WTC11 (cell line): Measurements from ENCODE around the gene SMOC1. TPM values are rescaled to one million over a fixed set of nuclear protein-coding genes. Genes with fewer than 3 reads are reported as not detected.

Experiments used
- ATAC-seq: fragments of 200-7000 bp; cut with Tn5 transposase; 2 replicates; pipeline ENCODE4 v1.10.0; 2021; ENCODE audit warnings: mild to moderate bottlenecking, moderate library complexity
- CTCF ChIA-PET: fragments of 300-600 bp; sonication (Branson Sonifier 250); formaldehyde crosslinking; loops from one replicate; lab custom pipeline; 2021; ENCODE audit warnings: antibody characterized with exemption; lab: Charles Lee
- POLR2A ChIA-PET: fragments of 350-600 bp; sonication (Branson Sonifier 250); formaldehyde crosslinking; loops from one replicate; lab custom pipeline; 2021; ENCODE audit warnings: antibody characterized with exemption; lab: Charles Lee
- DNase-seq: peaks from one replicate; pipeline ENCODE4 v3.0.0; 2021; ENCODE audit warnings: low spot score
- H3K27ac Mint-ChIP-seq: 2 replicates; pipeline ENCODE4 v1.8.0; 2021; ENCODE audit warnings: mixed read lengths
- H3K27me3 Mint-ChIP-seq: 2 replicates; pipeline ENCODE4 v1.8.0; 2021; ENCODE audit warnings: low read depth, mild to moderate bottlenecking, moderate library complexity, mixed read lengths
- H3K36me3 Mint-ChIP-seq: 2 replicates; pipeline ENCODE4 v1.8.0; 2021; ENCODE audit warnings: mixed read lengths
- H3K4me1 Mint-ChIP-seq: 2 replicates; pipeline ENCODE4 v1.8.0; 2022; ENCODE audit warnings: mixed read lengths
- H3K4me3 Mint-ChIP-seq: 2 replicates; pipeline ENCODE4 v1.8.0; 2021; ENCODE audit warnings: mild to moderate bottlenecking, moderate library complexity, mixed read lengths
- H3K9me3 Mint-ChIP-seq: 2 replicates; pipeline ENCODE4 v1.8.0; 2021; ENCODE audit warnings: mixed read lengths
- CREM ChIP-seq: sonication (generic); formaldehyde crosslinking; IDR thresholded peaks from 2 replicates; pipeline ENCODE4 v1.8.1; 2022; ENCODE audit warnings: mild to moderate bottlenecking, missing genetic modification reagents, moderate library complexity
- ELF4 ChIP-seq: sonication (generic); formaldehyde crosslinking; IDR thresholded peaks from 2 replicates; pipeline ENCODE4 v1.8.1; 2022; ENCODE audit warnings: low read depth, mild to moderate bottlenecking, moderate library complexity, missing genetic modification reagents
- GTF2I ChIP-seq: fragments of 250-450 bp; sonication (Bioruptor Pico); conservative IDR thresholded peaks from 2 replicates; pipeline ENCODE4 v1.4.0; 2021; ENCODE audit warnings: mild to moderate bottlenecking
- JAZF1 ChIP-seq: fragments of 250-450 bp; sonication (Bioruptor Pico); IDR thresholded peaks from 2 replicates; pipeline ENCODE4 v1.9.0; 2021; ENCODE audit warnings: moderate library complexity, mild to moderate bottlenecking, inconsistent platforms
- KAT7 ChIP-seq: sonication (generic); formaldehyde crosslinking; IDR thresholded peaks from 2 replicates; pipeline ENCODE4 v1.8.1; 2023; ENCODE audit warnings: missing genetic modification reagents, mild to moderate bottlenecking, borderline replicate concordance
- MXD4 ChIP-seq: fragments of 250-450 bp; sonication (Bioruptor Pico); IDR thresholded peaks from 2 replicates; pipeline ENCODE4 v1.8.0; 2021; ENCODE audit warnings: mild to moderate bottlenecking, moderate library complexity, borderline replicate concordance
- NR2C2 ChIP-seq: sonication (generic); formaldehyde crosslinking; IDR thresholded peaks from 2 replicates; pipeline ENCODE4 v1.8.0; 2022; ENCODE audit warnings: mild to moderate bottlenecking, missing genetic modification reagents
- OVOL2 ChIP-seq: fragments of 250-450 bp; sonication (Bioruptor Pico); IDR thresholded peaks from 2 replicates; pipeline ENCODE4 v1.9.0; 2021; ENCODE audit warnings: mild to moderate bottlenecking, borderline replicate concordance
- TCF7 ChIP-seq: sonication (generic); formaldehyde crosslinking; IDR thresholded peaks from 2 replicates; pipeline ENCODE4 v1.8.0; 2022; ENCODE audit warnings: mild to moderate bottlenecking, low read depth, missing genetic modification reagents, moderate library complexity
- ZNF416 ChIP-seq: fragments of 250-450 bp; sonication (Bioruptor Pico); IDR thresholded peaks from 2 replicates; pipeline ENCODE4 v1.9.0; 2021; ENCODE audit warnings: mild to moderate bottlenecking, inconsistent platforms
- total RNA-seq: library from RNA; stranded (reverse); gene quantifications from 3 replicates; pipeline ENCODE4 v1.2.3, GENCODE V29; 2021
- TF ChIP-seq, protein P1 (sequence below): fragments of 200-600 bp; IDR thresholded peaks from 2 replicates; pipeline ENCODE4 v1.8.0; 2022; ENCODE audit warnings: antibody characterized with exemption
- TF ChIP-seq, protein P2 (sequence below): sonication (generic); formaldehyde crosslinking; IDR thresholded peaks from 2 replicates; pipeline ENCODE4 v1.8.0; 2022; ENCODE audit warnings: mild to moderate bottlenecking, missing genetic modification reagents
- TF ChIP-seq, protein P3 (sequence below): sonication (generic); formaldehyde crosslinking; IDR thresholded peaks from 2 replicates; pipeline ENCODE4 v1.8.1; 2023; ENCODE audit warnings: mild to moderate bottlenecking, missing genetic modification reagents
- TF ChIP-seq, protein P4 (sequence below): sonication (generic); formaldehyde crosslinking; IDR thresholded peaks from 2 replicates; pipeline ENCODE4 v1.8.1; 2022; ENCODE audit warnings: mild to moderate bottlenecking, moderate library complexity, missing genetic modification reagents
- TF ChIP-seq, protein P5 (sequence below): fragments of 250-450 bp; sonication (Bioruptor Pico); IDR thresholded peaks from 2 replicates; pipeline ENCODE4 v1.8.0; 2021; ENCODE audit warnings: mild to moderate bottlenecking
- TF ChIP-seq, protein P6 (sequence below): sonication (generic); formaldehyde crosslinking; IDR thresholded peaks from 2 replicates; pipeline ENCODE4 v1.8.1; 2023; ENCODE audit warnings: mild to moderate bottlenecking, missing genetic modification reagents, borderline replicate concordance

Gene SMOC1
- total RNA-seq, 1 experiment from 2014 or later: 1.1 TPM

DNA sequence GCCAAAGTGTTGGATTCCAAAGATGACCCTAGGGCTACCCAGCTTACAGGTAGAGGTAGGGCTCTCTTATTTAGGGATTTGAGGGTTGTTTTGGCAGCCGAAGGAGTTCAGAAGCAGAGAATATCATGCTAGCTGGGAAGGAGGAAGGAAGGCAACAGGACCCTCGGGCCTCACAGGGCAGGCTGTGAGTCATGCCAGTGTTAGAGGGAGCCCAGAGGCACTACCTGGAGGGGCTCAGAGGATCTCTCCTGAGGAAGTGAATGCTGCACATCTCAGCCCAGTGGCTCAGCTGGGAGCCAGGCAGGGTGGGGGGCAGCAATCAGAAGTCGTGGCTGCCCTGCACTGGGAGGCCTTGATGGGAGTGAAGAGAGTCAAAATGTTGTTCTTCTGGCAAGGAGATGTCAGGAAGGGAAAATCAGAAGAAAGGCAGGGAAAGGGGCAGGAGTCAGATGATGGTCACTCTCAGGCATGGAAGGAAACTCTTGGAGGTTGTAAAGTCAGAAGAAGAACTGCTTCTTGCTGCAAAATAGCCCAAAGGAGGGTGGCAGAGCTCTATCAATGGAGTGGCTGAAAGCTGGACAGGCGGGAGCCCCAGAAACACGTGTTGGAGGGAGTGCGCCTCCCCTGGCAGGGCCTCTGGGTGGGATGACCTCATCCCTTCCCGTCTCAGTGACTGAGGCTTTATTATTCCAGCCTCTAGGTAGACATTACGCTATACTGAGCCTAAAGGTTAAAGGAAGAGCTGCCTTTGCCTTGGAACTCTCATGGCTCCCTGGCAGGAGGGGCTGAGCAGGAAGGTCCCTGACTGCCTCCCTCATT, 141.3 kb downstream of the SMOC1 start:
- Mint-ChIP-seq H3K36me3 (no peaks in the 10 kb centered on the region), H3K27me3 (no peaks in the 10 kb centered on the region; the same call in 1 of the 2 replicates), H3K9me3 (no peaks in the 10 kb centered on the region), H3K27ac (no peak overlapping the region), H3K4me1 (peaks cover 2% of the 10 kb centered on the region; the same call in 1 of the 2 replicates), H3K4me3 (no peak overlapping the region)
- peak; percentile 47 for ATAC-seq
- ChIA-PET POLR2A (no interaction called here), CTCF (interaction anchor here (0.9 to 1.8 kb wide), 3 partner anchors 7 to 440 kb away, joined by 3 to 8 read pairs (median 3); partner anchors contain the start of gene SMOC1)
- no peak for DNase-seq
- TF ChIP-seq JAZF1 (CRISPR knock-in tag) (no peak), ZNF416 (no peak), GTF2I (no peak), KAT7 (CRISPR knock-in tag) (no peak), NR2C2 (CRISPR knock-in tag) (no peak), ELF4 (CRISPR knock-in tag) (no peak), OVOL2 (CRISPR knock-in tag) (no peak), MXD4 (CRISPR knock-in tag) (no peak), CREM (CRISPR knock-in tag) (no peak), TCF7 (CRISPR knock-in tag) (no peak)
- TF ChIP-seq, protein P1, sequence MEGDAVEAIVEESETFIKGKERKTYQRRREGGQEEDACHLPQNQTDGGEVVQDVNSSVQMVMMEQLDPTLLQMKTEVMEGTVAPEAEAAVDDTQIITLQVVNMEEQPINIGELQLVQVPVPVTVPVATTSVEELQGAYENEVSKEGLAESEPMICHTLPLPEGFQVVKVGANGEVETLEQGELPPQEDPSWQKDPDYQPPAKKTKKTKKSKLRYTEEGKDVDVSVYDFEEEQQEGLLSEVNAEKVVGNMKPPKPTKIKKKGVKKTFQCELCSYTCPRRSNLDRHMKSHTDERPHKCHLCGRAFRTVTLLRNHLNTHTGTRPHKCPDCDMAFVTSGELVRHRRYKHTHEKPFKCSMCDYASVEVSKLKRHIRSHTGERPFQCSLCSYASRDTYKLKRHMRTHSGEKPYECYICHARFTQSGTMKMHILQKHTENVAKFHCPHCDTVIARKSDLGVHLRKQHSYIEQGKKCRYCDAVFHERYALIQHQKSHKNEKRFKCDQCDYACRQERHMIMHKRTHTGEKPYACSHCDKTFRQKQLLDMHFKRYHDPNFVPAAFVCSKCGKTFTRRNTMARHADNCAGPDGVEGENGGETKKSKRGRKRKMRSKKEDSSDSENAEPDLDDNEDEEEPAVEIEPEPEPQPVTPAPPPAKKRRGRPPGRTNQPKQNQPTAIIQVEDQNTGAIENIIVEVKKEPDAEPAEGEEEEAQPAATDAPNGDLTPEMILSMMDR: no peak
- TF ChIP-seq, protein P2, sequence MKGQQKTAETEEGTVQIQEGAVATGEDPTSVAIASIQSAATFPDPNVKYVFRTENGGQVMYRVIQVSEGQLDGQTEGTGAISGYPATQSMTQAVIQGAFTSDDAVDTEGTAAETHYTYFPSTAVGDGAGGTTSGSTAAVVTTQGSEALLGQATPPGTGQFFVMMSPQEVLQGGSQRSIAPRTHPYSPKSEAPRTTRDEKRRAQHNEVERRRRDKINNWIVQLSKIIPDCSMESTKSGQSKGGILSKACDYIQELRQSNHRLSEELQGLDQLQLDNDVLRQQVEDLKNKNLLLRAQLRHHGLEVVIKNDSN (CRISPR knock-in tag): no peak
- TF ChIP-seq, protein P3, sequence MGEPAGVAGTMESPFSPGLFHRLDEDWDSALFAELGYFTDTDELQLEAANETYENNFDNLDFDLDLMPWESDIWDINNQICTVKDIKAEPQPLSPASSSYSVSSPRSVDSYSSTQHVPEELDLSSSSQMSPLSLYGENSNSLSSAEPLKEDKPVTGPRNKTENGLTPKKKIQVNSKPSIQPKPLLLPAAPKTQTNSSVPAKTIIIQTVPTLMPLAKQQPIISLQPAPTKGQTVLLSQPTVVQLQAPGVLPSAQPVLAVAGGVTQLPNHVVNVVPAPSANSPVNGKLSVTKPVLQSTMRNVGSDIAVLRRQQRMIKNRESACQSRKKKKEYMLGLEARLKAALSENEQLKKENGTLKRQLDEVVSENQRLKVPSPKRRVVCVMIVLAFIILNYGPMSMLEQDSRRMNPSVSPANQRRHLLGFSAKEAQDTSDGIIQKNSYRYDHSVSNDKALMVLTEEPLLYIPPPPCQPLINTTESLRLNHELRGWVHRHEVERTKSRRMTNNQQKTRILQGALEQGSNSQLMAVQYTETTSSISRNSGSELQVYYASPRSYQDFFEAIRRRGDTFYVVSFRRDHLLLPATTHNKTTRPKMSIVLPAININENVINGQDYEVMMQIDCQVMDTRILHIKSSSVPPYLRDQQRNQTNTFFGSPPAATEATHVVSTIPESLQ (CRISPR knock-in tag): no peak
- TF ChIP-seq, protein P4, sequence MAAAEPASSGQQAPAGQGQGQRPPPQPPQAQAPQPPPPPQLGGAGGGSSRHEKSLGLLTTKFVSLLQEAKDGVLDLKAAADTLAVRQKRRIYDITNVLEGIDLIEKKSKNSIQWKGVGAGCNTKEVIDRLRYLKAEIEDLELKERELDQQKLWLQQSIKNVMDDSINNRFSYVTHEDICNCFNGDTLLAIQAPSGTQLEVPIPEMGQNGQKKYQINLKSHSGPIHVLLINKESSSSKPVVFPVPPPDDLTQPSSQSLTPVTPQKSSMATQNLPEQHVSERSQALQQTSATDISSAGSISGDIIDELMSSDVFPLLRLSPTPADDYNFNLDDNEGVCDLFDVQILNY: no peak
- TF ChIP-seq, protein P5, sequence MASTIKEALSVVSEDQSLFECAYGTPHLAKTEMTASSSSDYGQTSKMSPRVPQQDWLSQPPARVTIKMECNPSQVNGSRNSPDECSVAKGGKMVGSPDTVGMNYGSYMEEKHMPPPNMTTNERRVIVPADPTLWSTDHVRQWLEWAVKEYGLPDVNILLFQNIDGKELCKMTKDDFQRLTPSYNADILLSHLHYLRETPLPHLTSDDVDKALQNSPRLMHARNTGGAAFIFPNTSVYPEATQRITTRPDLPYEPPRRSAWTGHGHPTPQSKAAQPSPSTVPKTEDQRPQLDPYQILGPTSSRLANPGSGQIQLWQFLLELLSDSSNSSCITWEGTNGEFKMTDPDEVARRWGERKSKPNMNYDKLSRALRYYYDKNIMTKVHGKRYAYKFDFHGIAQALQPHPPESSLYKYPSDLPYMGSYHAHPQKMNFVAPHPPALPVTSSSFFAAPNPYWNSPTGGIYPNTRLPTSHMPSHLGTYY: no peak
- TF ChIP-seq, protein P6, sequence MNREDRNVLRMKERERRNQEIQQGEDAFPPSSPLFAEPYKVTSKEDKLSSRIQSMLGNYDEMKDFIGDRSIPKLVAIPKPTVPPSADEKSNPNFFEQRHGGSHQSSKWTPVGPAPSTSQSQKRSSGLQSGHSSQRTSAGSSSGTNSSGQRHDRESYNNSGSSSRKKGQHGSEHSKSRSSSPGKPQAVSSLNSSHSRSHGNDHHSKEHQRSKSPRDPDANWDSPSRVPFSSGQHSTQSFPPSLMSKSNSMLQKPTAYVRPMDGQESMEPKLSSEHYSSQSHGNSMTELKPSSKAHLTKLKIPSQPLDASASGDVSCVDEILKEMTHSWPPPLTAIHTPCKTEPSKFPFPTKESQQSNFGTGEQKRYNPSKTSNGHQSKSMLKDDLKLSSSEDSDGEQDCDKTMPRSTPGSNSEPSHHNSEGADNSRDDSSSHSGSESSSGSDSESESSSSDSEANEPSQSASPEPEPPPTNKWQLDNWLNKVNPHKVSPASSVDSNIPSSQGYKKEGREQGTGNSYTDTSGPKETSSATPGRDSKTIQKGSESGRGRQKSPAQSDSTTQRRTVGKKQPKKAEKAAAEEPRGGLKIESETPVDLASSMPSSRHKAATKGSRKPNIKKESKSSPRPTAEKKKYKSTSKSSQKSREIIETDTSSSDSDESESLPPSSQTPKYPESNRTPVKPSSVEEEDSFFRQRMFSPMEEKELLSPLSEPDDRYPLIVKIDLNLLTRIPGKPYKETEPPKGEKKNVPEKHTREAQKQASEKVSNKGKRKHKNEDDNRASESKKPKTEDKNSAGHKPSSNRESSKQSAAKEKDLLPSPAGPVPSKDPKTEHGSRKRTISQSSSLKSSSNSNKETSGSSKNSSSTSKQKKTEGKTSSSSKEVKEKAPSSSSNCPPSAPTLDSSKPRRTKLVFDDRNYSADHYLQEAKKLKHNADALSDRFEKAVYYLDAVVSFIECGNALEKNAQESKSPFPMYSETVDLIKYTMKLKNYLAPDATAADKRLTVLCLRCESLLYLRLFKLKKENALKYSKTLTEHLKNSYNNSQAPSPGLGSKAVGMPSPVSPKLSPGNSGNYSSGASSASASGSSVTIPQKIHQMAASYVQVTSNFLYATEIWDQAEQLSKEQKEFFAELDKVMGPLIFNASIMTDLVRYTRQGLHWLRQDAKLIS (CRISPR knock-in tag): no peak
